ENCODE data around the gene KCNK5. TPM values are rescaled to one million over a fixed set of nuclear protein-coding genes. Genes with fewer than 3 reads are reported as not detected.

Gene KCNK5
- total RNA-seq, 4 donors from 2014 or later = 10.0 to 110 (median 49.7) TPM

GRCh38 chr6:39221115-39221514 lies 8.2 kb downstream of the KCNK5 start:
- TF ChIP-seq CTCF (IDR thresholded peaks at IDR 0.05) (no peak), POLR2A (IDR thresholded peaks at IDR 0.05) (no peak)
- H3K4me3 ChIP-seq (ENCODE audit: low read depth, poor library complexity, severe bottlenecking) = no peak overlapping the region
- 85 to 93% methylated on average over 3 of the region's 3 CpGs for WGBS, 2 donors
- DNase-seq (ENCODE audit: low spot score in 2 of 2) = no peak
- intact Hi-C loops (cut with DNase I; ENCODE audit: low total_unique reads) = no loop called here

- no peak overlapping the region for H3K4me3 ChIP-seq (ENCODE audit: low read depth, poor library complexity, severe bottlenecking)
- WGBS, 2 donors = 54 to 64% methylated on average over 5 of the region's 5 CpGs
- intact Hi-C loops (cut with DNase I; ENCODE audit: low total_unique reads) = no loop called here
- no peak for DNase-seq (ENCODE audit: low spot score in 2 of 2)
- TF ChIP-seq POLR2A (IDR thresholded peaks at IDR 0.05) (no peak), CTCF (IDR thresholded peaks at IDR 0.05) (no peak)
Observed at GRCh38 chr6:39218868-39219567, 10.3 kb downstream of the KCNK5 start.

DNA sequence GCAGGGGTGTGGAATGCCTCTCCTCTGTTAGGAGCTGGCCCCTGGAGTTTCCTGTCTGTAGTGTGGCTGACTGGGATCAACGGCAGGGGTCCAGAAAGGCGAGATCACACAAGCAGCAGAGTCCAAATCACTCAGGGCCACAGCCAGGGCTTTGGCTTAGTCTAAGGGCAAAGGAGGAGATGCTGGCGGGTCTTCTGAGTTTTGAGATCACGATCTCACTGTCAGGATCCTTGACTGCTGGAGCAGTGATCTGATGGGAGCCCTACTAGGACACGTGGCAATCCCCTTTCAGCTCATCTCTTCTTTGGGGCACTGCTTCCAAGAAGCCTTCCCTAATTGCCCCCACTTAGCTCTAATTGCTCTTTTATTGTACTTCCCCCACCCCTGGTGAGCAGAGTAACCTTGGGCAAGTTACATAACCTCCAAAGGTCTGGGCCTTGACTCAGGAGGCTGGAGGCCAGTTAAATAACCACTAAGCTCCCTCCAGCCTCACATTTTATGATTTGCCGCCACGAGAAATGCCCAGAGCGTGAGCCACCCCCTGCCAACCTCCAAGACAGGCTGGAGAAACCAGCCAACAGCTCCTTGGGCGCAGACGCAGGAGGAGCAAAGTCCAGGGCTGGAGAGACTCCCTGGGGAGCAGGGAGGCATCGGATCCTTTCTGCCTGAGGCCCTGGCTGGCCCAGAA lies 12.0 kb downstream of the KCNK5 start:
- no peak for DNase-seq (ENCODE audit: low spot score in 2 of 2)
- WGBS, 2 donors = 58 to 72% methylated on average over 11 of the region's 11 CpGs
- intact Hi-C loops (cut with DNase I; ENCODE audit: low total_unique reads) = no loop called here
- no peak for TF ChIP-seq CTCF (IDR thresholded peaks at IDR 0.05)
- TF ChIP-seq POLR2A (IDR thresholded peaks at IDR 0.05) = no peak
- no peak overlapping the region for H3K4me3 ChIP-seq (ENCODE audit: low read depth, poor library complexity, severe bottlenecking)

GRCh38 chr6:39215640-39216158 lies 13.6 kb downstream of the KCNK5 start:
- 74 to 85% methylated on average over 10 of the region's 10 CpGs for WGBS, 2 donors
- no peak for DNase-seq (ENCODE audit: low spot score in 2 of 2)
- TF ChIP-seq CTCF (IDR thresholded peaks at IDR 0.05) (no peak), POLR2A (IDR thresholded peaks at IDR 0.05) (no peak)
- H3K4me3 ChIP-seq (ENCODE audit: low read depth, poor library complexity, severe bottlenecking) = no peak overlapping the region
- intact Hi-C loops (cut with DNase I; ENCODE audit: low total_unique reads) = no loop called here

GRCh38 chr6:39214846-39215639 lies 14.2 kb downstream of the KCNK5 start:
- no peak for TF ChIP-seq POLR2A (IDR thresholded peaks at IDR 0.05)
- TF ChIP-seq CTCF (IDR thresholded peaks at IDR 0.05) = no peak
- H3K4me3 ChIP-seq (ENCODE audit: low read depth, poor library complexity, severe bottlenecking) = no peak overlapping the region
- 51 to 60% methylated on average over 10 of the region's 10 CpGs for WGBS, 2 donors
- intact Hi-C loops (cut with DNase I; ENCODE audit: low total_unique reads) = no loop called here
- DNase-seq (ENCODE audit: low spot score in 2 of 2) = no peak
